K562 (cell line): ENCODE measurements around the gene SLC6A1. TPM values are rescaled to one million over a fixed set of nuclear protein-coding genes. Genes with fewer than 3 reads are reported as not detected.

ENCODE experiments used
- BMI1 ChIP-seq: fragments of 150-350 bp; IDR thresholded peaks from 2 replicates; pipeline ENCODE4 v1.6.1; 2014; ENCODE audit warnings: low read length
- CEBPG ChIP-seq, 3 experiments: fragments of 200-800 bp in 1 of 3; sonication (Bioruptor generic) in 1 of 3; sonication (generic) in 1 of 3; formaldehyde crosslinking in 1 of 3; IDR thresholded peaks in 2 of 3; conservative IDR thresholded peaks in 1 of 3; 2 replicates each; pipeline versions ENCODE4 v1.6.1 to v1.8.0; 2016 to 2022; ENCODE audit warnings: missing compliant biosample characterization in 2 of 3, missing genetic modification characterization in 2 of 3, mild to moderate bottlenecking in 1 of 3, missing genetic modification reagents in 1 of 3
- CTCF ChIP-seq, 3 experiments: IDR thresholded peaks in 2 of 3; conservative IDR thresholded peaks in 1 of 3; 2 replicates each; pipeline ENCODE4 v1.5.1; 2011 to 2012; ENCODE audit warnings: low read length in 3 of 3, mild to moderate bottlenecking in 3 of 3, control low read depth in 2 of 3, improper control_type of control experiment in 1 of 3, inconsistent platforms in 1 of 3, low read depth in 1 of 3, mixed read lengths in 1 of 3, moderate library complexity in 1 of 3; ENCODE audit not compliant: insufficient read depth in 2 of 3
- DLX4 ChIP-seq: fragments of 250-450 bp; sonication (Bioruptor Pico); IDR thresholded peaks from 2 replicates; pipeline ENCODE4 v1.6.1; 2021; ENCODE audit warnings: mild to moderate bottlenecking
- EP400 ChIP-seq: fragments of 450-650 bp; IDR thresholded peaks from 2 replicates; pipeline ENCODE4 v1.6.1; 2017; ENCODE audit warnings: antibody characterized with exemption, mild to moderate bottlenecking, moderate library complexity
- HOXB6 ChIP-seq: fragments of 250-450 bp; sonication (Bioruptor Pico); IDR thresholded peaks from 2 replicates; pipeline ENCODE4 v1.5.1; 2022; ENCODE audit warnings: mild to moderate bottlenecking, borderline replicate concordance
- MTA2 ChIP-seq: fragments of 450-650 bp; IDR thresholded peaks from 2 replicates; pipeline ENCODE4 v1.6.1; 2016; ENCODE audit warnings: low read depth
- NCOR1 ChIP-seq: fragments of 450-650 bp; IDR thresholded peaks from 2 replicates; pipeline ENCODE4 v1.6.1; 2016; ENCODE audit warnings: mild to moderate bottlenecking, moderate library complexity
- NFATC3 ChIP-seq: fragments of 450-650 bp; IDR thresholded peaks from 2 replicates; pipeline ENCODE4 v1.6.1; 2017; ENCODE audit warnings: mild to moderate bottlenecking
- POLR2AphosphoS5 ChIP-seq: IDR thresholded peaks from 2 replicates; pipeline ENCODE4 v1.6.1; 2011; ENCODE audit warnings: mild to moderate bottlenecking, low read depth, low read length, moderate library complexity; ENCODE audit not compliant: control insufficient read depth, insufficient read depth
- RAD51 ChIP-seq: fragments of 450-650 bp; IDR thresholded peaks from 2 replicates; pipeline ENCODE4 v1.7.1; 2016; ENCODE audit warnings: low read depth, mild to moderate bottlenecking, borderline replicate concordance
- RBM15 ChIP-seq: fragments of 200-400 bp; formaldehyde crosslinking; IDR thresholded peaks from 2 replicates; pipeline ENCODE4 v1.6.1; 2018; ENCODE audit warnings: mild to moderate bottlenecking, low read length, moderate library complexity; ENCODE audit not compliant: insufficient read depth
- SAFB ChIP-seq: fragments of 200-400 bp; formaldehyde crosslinking; IDR thresholded peaks from 2 replicates; pipeline ENCODE4 v1.6.1; 2017; ENCODE audit warnings: low read depth, low read length, borderline replicate concordance
- ZNF407 ChIP-seq: fragments of 450-650 bp; IDR thresholded peaks from 2 replicates; pipeline ENCODE4 v1.6.1; 2016; ENCODE audit warnings: low read depth
- ZNF584 ChIP-seq: fragments of 200-800 bp; sonication (Bioruptor generic); IDR thresholded peaks from 2 replicates; pipeline ENCODE4 v1.6.1; 2016; ENCODE audit warnings: low read depth, mild to moderate bottlenecking, missing genetic modification characterization, missing compliant biosample characterization
- polyA plus RNA-seq, 8 experiments: library from polyadenylated mRNA; depleted of rRNA in 4 of 8; stranded (reverse) in 5 of 8; unstranded in 3 of 8; fragments of >200 nt; fragmentation: Nextera tagmentation in 2 of 8; fragmentation: Illumina TruSeq in 1 of 8; extraction: Ambion mirVana in 2 of 8; extraction: Trizol in 1 of 8; gene quantifications; 2 replicates each; pipeline versions ENCODE4 v1.2.1 to v1.2.3, GENCODE V29; 2011 to 2014; ENCODE audit warnings: inconsistent platforms in 1 of 8, missing spikeins in 1 of 8
- total RNA-seq, 7 experiments: library from RNA; depleted of rRNA in 6 of 7; stranded (reverse); fragments of >200 nt in 6 of 7; fragmentation: Illumina TruSeq in 2 of 7; extraction: Trizol in 2 of 7; gene quantifications; 2 replicates each; pipeline versions ENCODE4 v1.2.1 to v1.2.3, GENCODE V29; 2011 to 2021; ENCODE audit warnings: low replicate concordance in 1 of 7
- TF ChIP-seq, protein P1 (sequence below): sonication (generic); formaldehyde crosslinking; IDR thresholded peaks from 2 replicates; pipeline ENCODE4 v1.8.1; 2022; ENCODE audit warnings: missing genetic modification reagents

The SLC6A1 gene
- total and polyA plus RNA-seq, 9 of the 15 experiments (the other 6 are each of a cell fraction or from before 2014, with no cell fraction given), result not detected

- TF ChIP-seq SAFB (no peak), NFATC3 (no peak), EP400 (no peak), ZNF407 (no peak), CEBPG (CRISPR knock-in tag; IDR thresholded peaks at IDR 0.05) (peak; percentile 50; the same call in 1 of the 2 replicates), CEBPG (tag; conservative IDR thresholded peaks at IDR 0.05 in 1 of 2, IDR thresholded peaks at IDR 0.05 in 1 of 2) (no peak), NCOR1 (0 out of 2 replicates have a peak, but pooled peaks have one; percentile 23), HOXB6 (CRISPR knock-in tag) (no peak), ZNF584 (CRISPR knock-in tag) (no peak), DLX4 (CRISPR knock-in tag) (no peak), MTA2 (0 out of 2 replicates have a peak, but pooled peaks have one; percentile 15), BMI1 (0 out of 2 replicates have a peak, but pooled peaks have one; percentile 56), POLR2AphosphoS5 (no peak), RAD51 (no peak), CTCF (IDR thresholded peaks at IDR 0.05 in 2 of 3, conservative IDR thresholded peaks at IDR 0.05 in 1 of 3; ENCODE audit: insufficient read depth in 2 of 3, low read depth in 1 of 3, low read length in 3 of 3) (no peak), RBM15 (no peak)
- TF ChIP-seq, protein P1, sequence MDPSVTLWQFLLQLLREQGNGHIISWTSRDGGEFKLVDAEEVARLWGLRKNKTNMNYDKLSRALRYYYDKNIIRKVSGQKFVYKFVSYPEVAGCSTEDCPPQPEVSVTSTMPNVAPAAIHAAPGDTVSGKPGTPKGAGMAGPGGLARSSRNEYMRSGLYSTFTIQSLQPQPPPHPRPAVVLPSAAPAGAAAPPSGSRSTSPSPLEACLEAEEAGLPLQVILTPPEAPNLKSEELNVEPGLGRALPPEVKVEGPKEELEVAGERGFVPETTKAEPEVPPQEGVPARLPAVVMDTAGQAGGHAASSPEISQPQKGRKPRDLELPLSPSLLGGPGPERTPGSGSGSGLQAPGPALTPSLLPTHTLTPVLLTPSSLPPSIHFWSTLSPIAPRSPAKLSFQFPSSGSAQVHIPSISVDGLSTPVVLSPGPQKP (CRISPR knock-in tag), result no peak
These were observed 8.6 kb downstream of the SLC6A1 start (continued) for GRCh38 chr3:11001020-11001657.
